ENCODE measurements around the gene EYA2.

- no peak for TF ChIP-seq CTCF (IDR thresholded peaks at IDR 0.05 in 4 of 5, conservative IDR thresholded peaks at IDR 0.05 in 1 of 5)
- TF ChIP-seq POLR2A (IDR thresholded peaks at IDR 0.05): no peak
Observed at GRCh38 chr20:47124181-47124717, 229.6 kb downstream of the EYA2 start.
